Lower lobe of right lung (tissue), 2 donors: ENCODE results near the gene MICAL2. TPM values are rescaled to one million over a fixed set of nuclear protein-coding genes. Genes with fewer than 3 reads are reported as not detected.

Experiments
- ATAC-seq, 2 donors: fragments of 200-7000 bp; cut with Tn5 transposase; one replicate each; pipeline ENCODE4 v1.9.1; 2020 to 2022; ENCODE audit warnings: mild to moderate bottlenecking in 2 of 2, moderate library complexity in 2 of 2
- DNase-seq: peaks from one replicate; pipeline ENCODE4 v3.0.0-alpha.2; 2020
- H3K27ac ChIP-seq: fragments of 200-600 bp; one replicate; pipeline ENCODE4 v1.8.0; 2022
- H3K27me3 ChIP-seq: fragments of 200-600 bp; one replicate; pipeline ENCODE4 v1.8.0; 2022; ENCODE audit warnings: low read depth
- H3K36me3 ChIP-seq: fragments of 200-600 bp; one replicate; pipeline ENCODE4 v1.8.0; 2022; ENCODE audit warnings: mild to moderate bottlenecking
- H3K4me1 ChIP-seq: fragments of 200-600 bp; one replicate; pipeline ENCODE4 v1.8.0; 2022
- H3K4me3 ChIP-seq: fragments of 200-600 bp; one replicate; pipeline ENCODE4 v1.8.0; 2022; ENCODE audit warnings: mild to moderate bottlenecking
- H3K9me3 ChIP-seq: fragments of 200-600 bp; one replicate; pipeline ENCODE4 v1.8.0; 2022
- intact Hi-C: fragments of 100-400 bp; cut with DNase I; formaldehyde crosslinking; loops from one replicate; pipeline ENCODE4 v1.11.0; 2022
- total RNA-seq: library from RNA; stranded (reverse); fragmentation: NEBNext Ultra II Directional; extraction: Animal tissue kit (Norgen Biotek cat#: 25700); gene quantifications from one replicate; pipeline ENCODE4 v1.2.1, GENCODE V29; 2021
- TF ChIP-seq, protein P1 (sequence below): fragments of 200-600 bp; IDR thresholded peaks from one replicate; pipeline ENCODE4 v1.8.0; 2022; ENCODE audit warnings: antibody characterized with exemption, mild to moderate bottlenecking
- donor health status: DM: no; HTN: yes; CAD: no; lungs with severe emphysema.

The MICAL2 gene
- total RNA-seq, 1 donor from 2014 or later, result 127 TPM

DNA sequence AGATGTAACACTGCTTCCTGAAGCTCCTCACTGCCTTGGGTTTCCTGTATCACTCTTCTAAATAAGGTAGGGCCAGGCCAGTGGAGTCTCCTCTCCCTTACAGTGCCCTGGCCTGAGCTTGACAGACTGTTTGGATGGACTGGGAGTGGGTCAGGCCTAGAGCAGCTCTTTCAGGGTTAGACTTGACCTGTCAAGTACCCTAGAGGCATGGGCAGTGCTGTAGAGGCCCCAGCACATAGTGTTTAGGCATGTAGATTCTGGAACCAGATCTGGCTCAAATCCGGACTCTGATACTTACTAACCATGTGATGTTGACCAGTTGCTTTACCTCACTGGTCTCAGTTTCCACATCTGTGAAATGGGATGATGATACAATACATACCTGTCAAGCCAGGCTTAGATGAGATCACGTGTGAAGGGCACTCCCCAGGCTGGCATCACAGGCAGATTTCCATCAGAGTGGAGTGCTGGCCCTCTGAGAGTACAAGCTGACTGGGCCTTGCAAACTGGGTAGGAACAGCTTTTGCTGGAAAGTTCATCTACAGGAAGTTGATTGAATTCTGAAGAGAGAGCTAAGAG, 1.4 kb upstream of the MICAL2 start:
- ATAC-seq (no peak), DNase-seq (no peak)
- no peaks in the 10 kb centered on the region for H3K27me3 ChIP-seq
- no peak overlapping the region for H3K4me3 ChIP-seq
- TF ChIP-seq, protein P1, sequence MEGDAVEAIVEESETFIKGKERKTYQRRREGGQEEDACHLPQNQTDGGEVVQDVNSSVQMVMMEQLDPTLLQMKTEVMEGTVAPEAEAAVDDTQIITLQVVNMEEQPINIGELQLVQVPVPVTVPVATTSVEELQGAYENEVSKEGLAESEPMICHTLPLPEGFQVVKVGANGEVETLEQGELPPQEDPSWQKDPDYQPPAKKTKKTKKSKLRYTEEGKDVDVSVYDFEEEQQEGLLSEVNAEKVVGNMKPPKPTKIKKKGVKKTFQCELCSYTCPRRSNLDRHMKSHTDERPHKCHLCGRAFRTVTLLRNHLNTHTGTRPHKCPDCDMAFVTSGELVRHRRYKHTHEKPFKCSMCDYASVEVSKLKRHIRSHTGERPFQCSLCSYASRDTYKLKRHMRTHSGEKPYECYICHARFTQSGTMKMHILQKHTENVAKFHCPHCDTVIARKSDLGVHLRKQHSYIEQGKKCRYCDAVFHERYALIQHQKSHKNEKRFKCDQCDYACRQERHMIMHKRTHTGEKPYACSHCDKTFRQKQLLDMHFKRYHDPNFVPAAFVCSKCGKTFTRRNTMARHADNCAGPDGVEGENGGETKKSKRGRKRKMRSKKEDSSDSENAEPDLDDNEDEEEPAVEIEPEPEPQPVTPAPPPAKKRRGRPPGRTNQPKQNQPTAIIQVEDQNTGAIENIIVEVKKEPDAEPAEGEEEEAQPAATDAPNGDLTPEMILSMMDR, result no peak
- H3K27ac ChIP-seq, result no peak overlapping the region
- H3K9me3 ChIP-seq, result no peaks in the 10 kb centered on the region
- peaks cover 24% of the 10 kb centered on the region for H3K4me1 ChIP-seq
- intact Hi-C loops, result no loop called here
- no peaks in the 10 kb centered on the region for H3K36me3 ChIP-seq

DNA sequence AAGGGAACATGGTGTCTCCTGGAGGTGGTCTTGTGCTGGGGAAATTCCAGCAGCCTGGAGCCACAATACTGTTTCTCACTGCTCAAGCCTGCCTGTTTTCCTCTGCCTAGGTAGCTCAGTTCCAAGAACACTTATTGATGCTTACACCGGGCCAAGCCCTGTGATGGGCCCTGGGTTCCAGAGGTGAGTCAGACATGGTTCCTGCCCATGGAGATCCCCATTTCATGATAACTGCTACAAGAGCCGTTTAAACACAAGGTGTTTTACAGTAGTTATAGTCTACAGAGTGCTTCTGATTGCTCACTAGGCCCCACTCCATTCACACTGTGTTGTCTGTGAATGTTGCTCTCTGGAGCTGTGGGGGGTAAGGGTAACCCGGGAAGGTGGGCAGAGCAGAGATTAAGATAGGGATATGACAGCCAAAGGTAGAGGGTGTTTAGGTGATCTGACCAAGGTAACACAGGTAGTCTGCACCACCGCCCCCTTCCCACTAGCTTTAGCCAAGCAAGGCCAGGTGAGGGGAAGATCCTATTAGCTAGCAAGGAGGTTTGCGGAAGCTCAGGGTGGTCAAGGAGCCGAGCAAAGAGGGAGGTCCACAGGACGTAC, 696 bp upstream of the MICAL2 start:
- no peaks in the 10 kb centered on the region for H3K27me3 ChIP-seq
- ATAC-seq (peak in 1 of 2 donors; percentile 23), DNase-seq (no peak)
- H3K36me3 ChIP-seq, result no peaks in the 10 kb centered on the region
- peaks cover 29% of the 10 kb centered on the region for H3K4me1 ChIP-seq
- peak overlapping the region; percentile 92 for H3K4me3 ChIP-seq
- TF ChIP-seq, protein P1, result no peak
- H3K9me3 ChIP-seq, result no peaks in the 10 kb centered on the region
- peak overlapping the region; percentile 93 for H3K27ac ChIP-seq
- intact Hi-C loops, result no loop called here

DNA sequence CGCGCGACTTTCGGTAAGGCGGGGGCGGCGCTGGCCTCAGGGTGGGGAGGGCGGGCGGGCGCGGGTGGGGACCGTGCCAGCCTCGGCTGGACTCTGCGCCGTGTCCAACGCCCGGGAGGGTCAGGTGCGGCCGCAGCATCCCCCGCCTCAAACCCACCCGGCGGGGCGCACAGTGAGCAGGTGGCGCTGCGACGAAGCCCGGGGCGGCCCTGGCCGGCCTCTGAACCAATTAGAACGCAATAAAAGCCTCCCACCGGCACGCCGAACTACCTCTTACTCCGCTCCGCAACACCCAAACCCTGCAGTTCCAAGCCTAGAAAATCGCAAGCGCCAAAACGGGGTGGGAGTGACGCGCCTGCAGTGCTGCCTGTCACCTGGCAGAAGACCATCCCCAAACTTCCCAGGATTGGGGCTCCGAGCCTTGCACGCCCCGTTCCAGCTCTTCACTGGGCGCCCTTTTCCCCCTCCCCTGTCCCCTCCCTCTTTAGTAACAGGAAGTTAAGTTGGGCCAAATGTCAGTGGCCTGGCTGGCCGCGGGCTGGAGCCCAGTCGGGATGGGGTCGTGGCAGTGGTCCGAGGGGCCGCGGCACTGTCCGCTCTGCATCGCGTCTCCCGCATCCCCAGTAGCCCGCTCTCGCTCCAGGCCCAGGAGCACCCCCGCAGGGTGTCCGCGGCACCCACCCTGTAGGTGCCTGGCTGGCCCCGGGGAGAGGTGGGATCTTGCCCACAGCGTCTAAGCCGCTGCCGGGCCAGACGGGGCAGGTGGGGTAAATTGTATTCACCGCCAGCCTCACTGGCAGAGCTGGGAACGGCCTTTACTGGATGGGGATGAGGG, 541 bp downstream of the MICAL2 start:
- H3K4me1 ChIP-seq, result peaks cover 33% of the 10 kb centered on the region
- H3K27ac ChIP-seq, result peak overlapping the region; percentile 93
- intact Hi-C loops, result no loop called here
- peak; percentile 40 to 54 for ATAC-seq
- TF ChIP-seq, protein P1, result no peak
- H3K27me3 ChIP-seq, result no peaks in the 10 kb centered on the region
- DNase-seq, result peak; percentile 70
- peak overlapping the region; percentile 92 for H3K4me3 ChIP-seq
- no peaks in the 10 kb centered on the region for H3K9me3 ChIP-seq
- H3K36me3 ChIP-seq, result no peaks in the 10 kb centered on the region

DNA sequence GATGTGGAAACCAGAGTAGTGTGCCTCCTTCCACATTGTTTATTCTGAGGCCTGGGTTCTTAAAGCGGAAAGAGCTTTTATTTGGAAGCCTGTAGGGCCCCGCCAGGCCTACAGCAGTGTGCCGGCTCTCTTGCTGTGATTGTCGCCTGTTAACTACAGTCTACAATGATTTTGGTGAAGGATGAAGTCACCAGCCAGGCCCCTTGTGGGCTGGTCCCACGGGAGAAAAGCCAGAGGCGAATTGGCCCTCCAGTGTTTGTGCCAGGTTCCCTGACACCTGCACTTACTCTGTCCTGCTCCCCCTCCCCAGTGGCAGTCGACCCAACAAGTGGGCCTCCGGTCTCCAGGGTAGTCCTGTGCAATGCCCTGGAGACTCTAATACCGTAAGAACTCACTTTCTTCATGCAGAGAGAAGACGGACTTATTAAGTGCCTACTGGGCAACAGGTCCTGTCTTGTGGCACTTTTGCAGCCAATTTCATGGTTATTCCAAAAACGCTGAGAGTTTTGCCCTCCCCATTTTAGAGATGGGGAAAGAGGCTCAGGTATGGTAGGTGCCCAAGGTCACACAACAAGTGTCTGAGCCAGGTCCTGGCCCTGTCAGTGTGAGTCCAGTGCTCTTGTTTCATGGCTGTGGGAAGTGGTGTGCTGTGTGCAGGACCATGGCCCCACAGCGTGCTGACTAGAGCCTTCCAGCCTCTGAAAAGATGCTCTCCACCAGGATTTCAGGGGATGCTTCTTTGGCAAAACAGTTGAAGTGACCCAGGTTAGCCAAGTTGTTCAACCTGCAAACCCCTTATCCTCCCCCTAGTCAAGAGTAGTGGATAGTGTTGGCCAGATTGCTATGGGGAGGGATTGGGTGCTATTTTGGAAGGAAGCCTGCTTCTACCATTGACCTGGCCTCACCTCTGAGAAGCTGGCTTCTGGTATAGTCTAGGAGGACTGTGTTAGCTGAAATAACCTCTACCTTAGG, 1.4 kb downstream of the MICAL2 start:
- no peaks in the 10 kb centered on the region for H3K27me3 ChIP-seq
- TF ChIP-seq, protein P1, result no peak
- DNase-seq, result no peak
- intact Hi-C loops, result no loop called here
- H3K9me3 ChIP-seq, result no peaks in the 10 kb centered on the region
- no peaks in the 10 kb centered on the region for H3K36me3 ChIP-seq
- H3K4me3 ChIP-seq, result peak overlapping the region; percentile 92
- H3K27ac ChIP-seq, result peak overlapping the region; percentile 93
- peaks cover 33% of the 10 kb centered on the region for H3K4me1 ChIP-seq
- ATAC-seq, result peak; percentile 0 to 7

- no peak for DNase-seq
- Histone ChIP-seq H3K4me1 (peaks cover 38% of the 10 kb centered on the region), H3K36me3 (peaks cover 4% of the 10 kb centered on the region), H3K27ac (no peak overlapping the region), H3K4me3 (no peak overlapping the region), H3K9me3 (no peaks in the 10 kb centered on the region), H3K27me3 (no peaks in the 10 kb centered on the region)
- intact Hi-C loops, result no loop called here
- TF ChIP-seq, protein P1, result no peak
- ATAC-seq, result no peak
Measured at GRCh38 chr11:12112750-12113149, 2.4 kb downstream of the MICAL2 start.
